ENCODE results near the gene BACE2. TPM values are rescaled to one million over a fixed set of nuclear protein-coding genes. Genes with fewer than 3 reads are reported as not detected.

The BACE2 gene
- total RNA-seq, 3 donors from 2014 or later, result 37.2 to 115 (median 51.2) TPM

- no peak for TF ChIP-seq CTCF (IDR thresholded peaks at IDR 0.05)
- intact Hi-C loops (cut with DNase I, micrococcal nuclease), result no loop called here
- Histone ChIP-seq H3K36me3 (ENCODE audit: low read depth) (no peaks in the 10 kb centered on the region), H3K9me3 (no peaks in the 10 kb centered on the region), H3K4me3 (peak overlapping the region; percentile 75), H3K4me1 (ENCODE audit: low read depth) (no peaks in the 10 kb centered on the region)
- ATAC-seq, result peak; percentile 15
- DNase-seq, result peak; percentile 64 to 71 (median 70)
Measured at GRCh38 chr21:41168391-41169257, 664 bp downstream of the BACE2 start.

- Histone ChIP-seq H3K4me1 (ENCODE audit: low read depth) (no peaks in the 10 kb centered on the region), H3K4me3 (no peak overlapping the region), H3K36me3 (ENCODE audit: low read depth) (no peaks in the 10 kb centered on the region), H3K9me3 (no peaks in the 10 kb centered on the region)
- DNase-seq (no peak), ATAC-seq (no peak)
- intact Hi-C loops (cut with DNase I, micrococcal nuclease), result no loop called here
- TF ChIP-seq CTCF (IDR thresholded peaks at IDR 0.05), result no peak
Measured at GRCh38 chr21:41169258-41169576, 1.3 kb downstream of the BACE2 start.

GRCh38 chr21:41169701-41170100 is 1.7 kb downstream of the BACE2 start:
- Histone ChIP-seq H3K36me3 (ENCODE audit: low read depth) (no peaks in the 10 kb centered on the region), H3K9me3 (no peaks in the 10 kb centered on the region), H3K4me1 (ENCODE audit: low read depth) (peaks cover 3% of the 10 kb centered on the region), H3K4me3 (no peak overlapping the region)
- DNase-seq (no peak), ATAC-seq (no peak)
- TF ChIP-seq CTCF (IDR thresholded peaks at IDR 0.05), result no peak
- intact Hi-C loops (cut with DNase I, micrococcal nuclease), result no loop called here

- no peaks in the 10 kb centered on the region for H3K36me3 ChIP-seq (ENCODE audit: low read depth)
- intact Hi-C loops (cut with DNase I, micrococcal nuclease), result no loop called here
- H3K9me3 ChIP-seq, result no peaks in the 10 kb centered on the region
- ATAC-seq (peak; percentile 27), DNase-seq (peak in 2 of 3 donors; percentile 68 to 71)
- H3K4me3 ChIP-seq, result no peak overlapping the region
- peaks cover 7% of the 10 kb centered on the region for H3K4me1 ChIP-seq (ENCODE audit: low read depth)
- peak; percentile 49 for TF ChIP-seq CTCF (IDR thresholded peaks at IDR 0.05)
Measured at GRCh38 chr21:41170442-41170841, 2.5 kb downstream of the BACE2 start.

GRCh38 chr21:41170859-41171609 is 3.1 kb downstream of the BACE2 start:
- H3K4me3 ChIP-seq, result no peak overlapping the region
- intact Hi-C loops (cut with DNase I, micrococcal nuclease), result no loop called here
- no peak for TF ChIP-seq CTCF (IDR thresholded peaks at IDR 0.05)
- H3K36me3 ChIP-seq (ENCODE audit: low read depth), result no peaks in the 10 kb centered on the region
- H3K4me1 ChIP-seq (ENCODE audit: low read depth), result peaks cover 7% of the 10 kb centered on the region
- no peak for ATAC-seq
- DNase-seq, result no peak
- no peaks in the 10 kb centered on the region for H3K9me3 ChIP-seq

Data from mucosa of descending colon (tissue), 3 donors.